ENCODE results near the gene TNFRSF1B. TPM values are rescaled to one million over a fixed set of nuclear protein-coding genes. Genes with fewer than 3 reads are reported as not detected.

TNFRSF1B gene
- total and polyA plus RNA-seq, 2 of the 8 experiments (the other 6 are each of a cell fraction or from before 2014, with no cell fraction given) = 1.7 to 2.9 TPM

DNA sequence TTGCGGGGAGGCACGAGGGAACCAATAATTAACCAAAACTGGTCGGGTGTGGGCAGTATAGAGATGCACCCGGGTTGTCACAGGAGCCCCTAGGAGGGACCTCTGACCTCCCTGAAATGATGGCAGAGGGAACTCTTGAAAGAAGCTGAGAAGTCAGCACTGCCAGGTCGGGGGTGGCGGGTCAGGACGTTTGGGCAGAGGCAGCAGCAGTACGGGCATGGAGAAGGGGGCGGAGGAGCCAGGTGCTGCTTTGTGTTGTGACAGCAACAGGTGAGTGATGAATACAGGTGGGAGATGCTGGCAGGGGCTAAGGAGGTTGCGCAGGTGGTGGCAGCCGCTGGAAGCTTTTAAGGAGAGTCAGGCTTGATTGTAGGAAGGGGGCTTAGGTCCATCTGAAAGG, 11.7 kb downstream of the TNFRSF1B start:
- Histone ChIP-seq H3K36me3 (ENCODE audit: control insufficient read depth in 2 of 4, insufficient read depth in 4 of 4, low read length in 3 of 4) (no peaks in the 10 kb centered on the region), H3K4me3 (ENCODE audit: extremely low read depth in 1 of 4, insufficient read depth in 2 of 4, low read depth in 3 of 4, low read length in 4 of 4) (no peak overlapping the region), H2BK12ac (ENCODE audit: low read depth, low read length) (0 out of 2 replicates have a peak overlapping the region, but pooled peaks have one; percentile 27), H3K4ac (replicated peaks; ENCODE audit: insufficient read length, low read depth, low read length) (no peak overlapping the region), H2AFZ (ENCODE audit: low read length) (no peak overlapping the region), H4K91ac (replicated peaks; ENCODE audit: insufficient read length, low read length) (peak overlapping the region; percentile 86), H2BK20ac (ENCODE audit: low read length) (no peak overlapping the region), H2BK15ac (ENCODE audit: low read length) (no peak overlapping the region; the same call in 1 of the 2 replicates), H4K8ac (ENCODE audit: extremely low read depth, insufficient read depth, low read length) (no peak overlapping the region; the same call in 1 of the 2 replicates), H3K4me2 (ENCODE audit: insufficient read depth in 1 of 2, low read depth in 2 of 2, low read length in 2 of 2) (no peak overlapping the region), H3K27ac (ENCODE audit: low read depth, low read length) (no peak overlapping the region), H4K20me1 (replicated peaks in 1 of 2; ENCODE audit: control insufficient read depth in 1 of 2, insufficient read depth in 2 of 2, low read length in 2 of 2) (no peaks in the 10 kb centered on the region), H3K18ac (ENCODE audit: extremely low read depth, low read length) (no peak overlapping the region), H3K27me3 (replicated peaks in 1 of 4; ENCODE audit: control insufficient read depth in 3 of 4, extremely low read depth in 1 of 4, insufficient read depth in 3 of 4, low read length in 3 of 4) (no peaks in the 10 kb centered on the region), H3K56ac (replicated peaks; ENCODE audit: insufficient read length, low read depth, low read length) (no peak overlapping the region), H3K14ac (ENCODE audit: insufficient read length) (no peak overlapping the region), H2BK5ac (ENCODE audit: low read depth, low read length) (no peak overlapping the region), H3K79me1 (ENCODE audit: low read depth, low read length) (no peaks in the 10 kb centered on the region), H3K79me2 (ENCODE audit: control insufficient read depth in 1 of 2, insufficient read depth in 2 of 2, low read length in 2 of 2) (no peaks in the 10 kb centered on the region), H2BK120ac (replicated peaks; ENCODE audit: low read depth, low read length) (no peak overlapping the region), H3K23me2 (ENCODE audit: low read depth, low read length) (no peaks in the 10 kb centered on the region), H3K4me1 (replicated peaks in 1 of 4; ENCODE audit: control insufficient read depth in 3 of 4, insufficient read depth in 4 of 4, low read length in 3 of 4) (peaks cover 0 to 19% (median 2%) of the 10 kb centered on the region in 4 experiments; a peak in 3 of 7 replicates), H3K9me3 (ENCODE audit: insufficient read depth in 2 of 2, low read depth in 1 of 2, low read length in 1 of 2) (no peaks in the 10 kb centered on the region), H3K23ac (ENCODE audit: insufficient read length) (no peak overlapping the region), H3K9ac (replicated peaks in 1 of 4; ENCODE audit: extremely low read depth in 1 of 4, low read depth in 3 of 4, low read length in 3 of 4) (no peak overlapping the region), H2AK5ac (ENCODE audit: low read depth, low read length) (no peak overlapping the region), H4K5ac (ENCODE audit: insufficient read length, low read depth, low read length) (no peak overlapping the region)
- ChIA-PET CTCF (ENCODE audit: partially characterized antibody) (interaction anchor here (1.3 to 5.0 kb wide), 6 partner anchors 10 to 55 kb away, joined by 3 to 29 read pairs (median 10); no protein-coding TSS in a partner anchor), POLR2A (ENCODE audit: partially characterized antibody) (interaction anchor here (2.4 kb wide), 1 partner anchor 9 kb away, joined by 10 read pairs; no protein-coding TSS in a partner anchor)
- 85% methylated on average over 11 of the region's 11 CpGs; no CpG with 5 or more reads in 1 of the 2 experiments for WGBS, 2 experiments (ENCODE audit: extremely low coverage in 1 of 2, insufficient coverage in 1 of 2, insufficient read length in 1 of 2, insufficient replicate concordance in 2 of 2, low coverage in 1 of 2, low lambda C conversion rate in 2 of 2, missing lambda C conversion rate in 1 of 2)
- DNase-seq (ENCODE audit: low read depth in 1 of 2, low spot score in 2 of 2) (no peak), FAIRE-seq (no peak)
- TF ChIP-seq, protein P1, sequence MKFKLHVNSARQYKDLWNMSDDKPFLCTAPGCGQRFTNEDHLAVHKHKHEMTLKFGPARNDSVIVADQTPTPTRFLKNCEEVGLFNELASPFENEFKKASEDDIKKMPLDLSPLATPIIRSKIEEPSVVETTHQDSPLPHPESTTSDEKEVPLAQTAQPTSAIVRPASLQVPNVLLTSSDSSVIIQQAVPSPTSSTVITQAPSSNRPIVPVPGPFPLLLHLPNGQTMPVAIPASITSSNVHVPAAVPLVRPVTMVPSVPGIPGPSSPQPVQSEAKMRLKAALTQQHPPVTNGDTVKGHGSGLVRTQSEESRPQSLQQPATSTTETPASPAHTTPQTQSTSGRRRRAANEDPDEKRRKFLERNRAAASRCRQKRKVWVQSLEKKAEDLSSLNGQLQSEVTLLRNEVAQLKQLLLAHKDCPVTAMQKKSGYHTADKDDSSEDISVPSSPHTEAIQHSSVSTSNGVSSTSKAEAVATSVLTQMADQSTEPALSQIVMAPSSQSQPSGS (IDR thresholded peaks at IDR 0.05; ENCODE audit: low read length) = no peak
- TF ChIP-seq, protein P2, sequence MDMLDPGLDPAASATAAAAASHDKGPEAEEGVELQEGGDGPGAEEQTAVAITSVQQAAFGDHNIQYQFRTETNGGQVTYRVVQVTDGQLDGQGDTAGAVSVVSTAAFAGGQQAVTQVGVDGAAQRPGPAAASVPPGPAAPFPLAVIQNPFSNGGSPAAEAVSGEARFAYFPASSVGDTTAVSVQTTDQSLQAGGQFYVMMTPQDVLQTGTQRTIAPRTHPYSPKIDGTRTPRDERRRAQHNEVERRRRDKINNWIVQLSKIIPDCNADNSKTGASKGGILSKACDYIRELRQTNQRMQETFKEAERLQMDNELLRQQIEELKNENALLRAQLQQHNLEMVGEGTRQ (IDR thresholded peaks at IDR 0.05; ENCODE audit: low read length) = no peak
- TF ChIP-seq SIX5 (IDR thresholded peaks at IDR 0.05; ENCODE audit: low read depth, low read length) = no peak
- TF ChIP-seq BRCA1 (IDR thresholded peaks at IDR 0.05; ENCODE audit: low read depth, low read length) = no peak
- no peak for TF ChIP-seq GABPA (IDR thresholded peaks at IDR 0.05; ENCODE audit: borderline replicate concordance, insufficient read depth, low read length)
- no peak for TF ChIP-seq TEAD4 (IDR thresholded peaks at IDR 0.05; ENCODE audit: low read depth, low read length)
- TF ChIP-seq CTBP2 (IDR thresholded peaks at IDR 0.05; ENCODE audit: borderline replicate concordance, insufficient read depth, insufficient read length, low read length) = no peak
- TF ChIP-seq SP4 (IDR thresholded peaks at IDR 0.05; ENCODE audit: low read length) = no peak
- TF ChIP-seq POU5F1 (IDR thresholded peaks at IDR 0.05; ENCODE audit: low read depth, low read length) = no peak
- TF ChIP-seq KDM4A (IDR thresholded peaks at IDR 0.05; ENCODE audit: low read depth, low read length, severe bottlenecking) = no peak
- TF ChIP-seq SRF (IDR thresholded peaks at IDR 0.05; ENCODE audit: low read depth, low read length) = no peak

Measured in H1 (cell line).